KOPT-K1 (cell line): ENCODE results near the gene PRPS1.

Source experiments
- H3K27ac ChIP-seq: fragments of 200-600 bp; sonication (generic); 2 replicates; pipeline ENCODE4 v1.5.1; 2016; ENCODE audit warnings: antibody characterized with exemption, mild to moderate bottlenecking, low read depth, low read length; ENCODE audit not compliant: poor library complexity, severe bottlenecking
- H3K36me3 ChIP-seq: fragments of 200-600 bp; sonication (generic); 2 replicates; pipeline ENCODE4 v1.5.1; 2017; ENCODE audit warnings: antibody characterized with exemption, mild to moderate bottlenecking, low read length, moderate library complexity; ENCODE audit not compliant: insufficient read depth
- H3K9me3 ChIP-seq: fragments of 200-600 bp; sonication (generic); 2 replicates; pipeline ENCODE4 v1.5.1; 2017; ENCODE audit warnings: antibody characterized with exemption, low read length, mild to moderate bottlenecking; ENCODE audit not compliant: insufficient read depth, poor library complexity, severe bottlenecking

The PRPS1 gene

DNA sequence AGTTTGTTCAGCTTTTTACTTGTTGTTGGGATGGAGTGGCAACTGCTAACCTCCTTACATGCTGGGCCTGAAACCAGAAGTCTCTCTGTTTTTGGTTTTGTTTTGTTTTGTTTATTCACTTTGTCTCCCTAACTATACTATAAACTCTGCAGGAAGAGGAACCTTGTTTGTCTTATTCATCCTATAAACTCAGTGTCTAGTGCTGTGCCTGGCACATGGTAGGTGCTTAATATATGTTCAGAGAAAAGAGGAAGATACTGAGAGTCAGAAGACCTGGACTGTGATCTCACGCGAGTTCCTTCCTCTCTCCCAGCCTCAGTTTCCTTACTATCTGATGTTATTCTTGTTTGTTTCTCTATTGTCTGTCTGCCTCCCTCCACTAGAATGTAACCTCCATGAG, 71.3 kb downstream of the PRPS1 start:
- H3K36me3 ChIP-seq, result no peaks in the 10 kb centered on the region
- H3K9me3 ChIP-seq, result no peaks in the 10 kb centered on the region
- H3K27ac ChIP-seq, result no peak overlapping the region

DNA sequence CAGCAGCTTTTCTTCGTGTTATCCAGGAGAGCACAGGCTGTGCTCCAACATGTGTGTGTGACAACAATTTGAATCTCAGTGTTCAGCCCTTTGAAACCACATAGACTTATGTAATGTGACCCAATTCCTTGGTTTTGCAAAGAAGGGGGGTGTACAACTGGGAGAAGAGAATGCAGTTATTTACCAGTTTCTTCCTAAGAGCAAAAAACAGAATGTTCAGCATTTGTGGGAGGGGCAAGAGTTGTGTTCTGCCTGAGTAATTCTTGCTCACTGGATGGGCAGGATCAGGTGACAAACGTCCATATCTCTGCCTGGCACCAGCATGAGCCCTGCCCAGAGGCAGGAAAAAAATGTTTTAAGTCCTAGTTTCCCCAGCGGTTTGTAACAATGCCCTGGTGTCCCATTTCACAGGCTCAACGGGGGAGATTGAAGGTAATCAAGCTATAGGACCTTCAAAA, 72.0 kb downstream of the PRPS1 start:
- Histone ChIP-seq H3K27ac (no peak overlapping the region), H3K9me3 (no peaks in the 10 kb centered on the region), H3K36me3 (no peaks in the 10 kb centered on the region)
